Immature natural killer cell (primary cell): ENCODE measurements around the gene RASSF3. TPM values are rescaled to one million over a fixed set of nuclear protein-coding genes. Genes with fewer than 3 reads are reported as not detected.
"Not testable (repeated sequence)": the region's sequence is repeated elsewhere in the genome, so short reads cannot be mapped to it uniquely, and the experiment has no call there.

Source experiments
- DNase-seq, 3 donors: peaks; one replicate each; pipeline ENCODE4 v3.0.0; 2022; ENCODE audit warnings: mixed read lengths in 1 of 3
- H3K27ac Mint-ChIP-seq, 6 donors: one replicate each; pipeline ENCODE4 v1.8.0; 2020; ENCODE audit warnings: mixed read lengths in 6 of 6, mild to moderate bottlenecking in 5 of 6, inconsistent platforms in 4 of 6, moderate library complexity in 3 of 6
- H3K27me3 Mint-ChIP-seq, 3 donors: one replicate each; pipeline ENCODE4 v1.8.0; 2020 to 2021; ENCODE audit warnings: low read depth in 3 of 3, mild to moderate bottlenecking in 3 of 3, mixed read lengths in 3 of 3, moderate library complexity in 3 of 3, inconsistent platforms in 1 of 3
- H3K36me3 Mint-ChIP-seq, 3 donors: one replicate each; pipeline ENCODE4 v1.8.0; 2020; ENCODE audit warnings: mixed read lengths in 3 of 3, inconsistent platforms in 2 of 3, mild to moderate bottlenecking in 2 of 3
- H3K4me1 Mint-ChIP-seq, 2 donors: one replicate each; pipeline ENCODE4 v1.8.0; 2020; ENCODE audit warnings: inconsistent platforms in 2 of 2, mild to moderate bottlenecking in 2 of 2, mixed read lengths in 2 of 2, moderate library complexity in 1 of 2
- H3K4me3 Mint-ChIP-seq, 5 donors: one replicate each; pipeline ENCODE4 v1.8.0; 2020; ENCODE audit warnings: mild to moderate bottlenecking in 5 of 5, mixed read lengths in 5 of 5, inconsistent platforms in 3 of 5, moderate library complexity in 3 of 5
- H3K9me3 Mint-ChIP-seq, 6 donors: one replicate each; pipeline ENCODE4 v1.8.0; 2020; ENCODE audit warnings: mild to moderate bottlenecking in 6 of 6, mixed read lengths in 6 of 6, inconsistent platforms in 4 of 6, moderate library complexity in 3 of 6
- polyA plus RNA-seq, 3 donors: library from polyadenylated mRNA; unstranded; fragments of 300-500 nt; fragmentation: Illumina TruSeq; gene quantifications; one replicate each; pipeline ENCODE4 v1.2.3, GENCODE V29; 2021

Gene RASSF3
- polyA plus RNA-seq, 3 donors from 2014 or later: 5.2 to 6.2 (median 5.5) TPM

GRCh38 chr12:64582114-64582513, 28.2 kb upstream of the RASSF3 start:
- DNase-seq: no peak
- no peaks in the 10 kb centered on the region for H3K9me3 Mint-ChIP-seq
- peaks cover 9 to 11% of the 10 kb centered on the region in 2 donors for H3K4me1 Mint-ChIP-seq
- H3K27ac Mint-ChIP-seq: no peak overlapping the region
- peaks cover 0 to 5% (median 0%) of the 10 kb centered on the region in 3 donors for H3K36me3 Mint-ChIP-seq
- H3K27me3 Mint-ChIP-seq: peaks cover 0 to 7% (median 3%) of the 10 kb centered on the region in 3 donors
- H3K4me3 Mint-ChIP-seq: peak overlapping the region in 1 of 5 donors; percentile 30

GRCh38 chr12:64582862-64583261, 27.4 kb upstream of the RASSF3 start:
- H3K27ac Mint-ChIP-seq: no peak overlapping the region
- H3K4me3 Mint-ChIP-seq: no peak overlapping the region
- DNase-seq: no peak

GRCh38 chr12:64583395-64583770, 26.9 kb upstream of the RASSF3 start:
- not testable (repeated sequence) for DNase-seq, H3K9me3 Mint-ChIP-seq, H3K27ac Mint-ChIP-seq, H3K36me3 Mint-ChIP-seq, H3K27me3 Mint-ChIP-seq
- Mint-ChIP-seq H3K4me1 (peaks cover 9 to 11% of the 10 kb centered on the region in 2 donors), H3K4me3 (peak overlapping the region in 2 of 5 donors; percentile 20 to 33)

More at GRCh38 chr12:64582862-64583261, 27.4 kb upstream of the RASSF3 start:
- Mint-ChIP-seq H3K4me1 (peaks cover 9 to 11% of the 10 kb centered on the region in 2 donors), H3K27me3 (peaks cover 0 to 7% (median 3%) of the 10 kb centered on the region in 3 donors), H3K9me3 (no peaks in the 10 kb centered on the region), H3K36me3 (peaks cover 0 to 5% (median 0%) of the 10 kb centered on the region in 3 donors)

GRCh38 chr12:64583771-64584421, 26.4 kb upstream of the RASSF3 start:
- H3K27me3 Mint-ChIP-seq: peaks cover 0 to 7% (median 3%) of the 10 kb centered on the region in 3 donors
- H3K27ac Mint-ChIP-seq: peak overlapping the region in 2 of 6 donors; percentile 13 to 27
- no peaks in the 10 kb centered on the region for H3K9me3 Mint-ChIP-seq
- H3K36me3 Mint-ChIP-seq: peaks cover 0 to 5% (median 0%) of the 10 kb centered on the region in 3 donors
- no peak for DNase-seq
- peak overlapping the region in 3 of 5 donors; percentile 20 to 54 (median 33) for H3K4me3 Mint-ChIP-seq
- H3K4me1 Mint-ChIP-seq: peaks cover 9 to 11% of the 10 kb centered on the region in 2 donors

GRCh38 chr12:64585104-64585503, 25.2 kb upstream of the RASSF3 start:
- H3K4me3 Mint-ChIP-seq: no peak overlapping the region

GRCh38 chr12:64587447-64587846, 22.8 kb upstream of the RASSF3 start:
- no peak overlapping the region for H3K27ac Mint-ChIP-seq
- peaks cover 9 to 11% of the 10 kb centered on the region in 2 donors for H3K4me1 Mint-ChIP-seq
- H3K36me3 Mint-ChIP-seq: peaks cover 0 to 5% (median 0%) of the 10 kb centered on the region in 3 donors
- no peak for DNase-seq
- peaks cover 0 to 5% (median 0%) of the 10 kb centered on the region in 3 donors for H3K27me3 Mint-ChIP-seq
- H3K9me3 Mint-ChIP-seq: no peaks in the 10 kb centered on the region
- H3K4me3 Mint-ChIP-seq: no peak overlapping the region

More at GRCh38 chr12:64585104-64585503, 25.2 kb upstream of the RASSF3 start:
- Mint-ChIP-seq H3K36me3 (peaks cover 0 to 5% (median 0%) of the 10 kb centered on the region in 3 donors), H3K27ac (no peak overlapping the region), H3K4me1 (peaks cover 9 to 11% of the 10 kb centered on the region in 2 donors), H3K9me3 (no peaks in the 10 kb centered on the region), H3K27me3 (peaks cover 0 to 7% (median 3%) of the 10 kb centered on the region in 3 donors)
- no peak for DNase-seq

- no peaks in the 10 kb centered on the region for H3K4me1 Mint-ChIP-seq
- H3K9me3 Mint-ChIP-seq: no peaks in the 10 kb centered on the region
- no peak overlapping the region for H3K27ac Mint-ChIP-seq
- H3K4me3 Mint-ChIP-seq: no peak overlapping the region
- H3K36me3 Mint-ChIP-seq: peaks cover 0 to under 1% (median 0%) of the 10 kb centered on the region in 3 donors
- H3K27me3 Mint-ChIP-seq: peaks cover 0 to 2% (median 0%) of the 10 kb centered on the region in 3 donors
- no peak for DNase-seq
Measured at GRCh38 chr12:64590183-64590582, 20.1 kb upstream of the RASSF3 start.

- H3K27ac Mint-ChIP-seq: no peak overlapping the region
- peaks cover 14 to 27% of the 10 kb centered on the region in 2 donors for H3K4me1 Mint-ChIP-seq
- peaks cover 0 to 2% (median 0%) of the 10 kb centered on the region in 6 donors for H3K9me3 Mint-ChIP-seq
- H3K4me3 Mint-ChIP-seq: no peak overlapping the region
- H3K36me3 Mint-ChIP-seq: peaks cover 0 to 5% (median 0%) of the 10 kb centered on the region in 3 donors
- no peak for DNase-seq
- H3K27me3 Mint-ChIP-seq: peaks cover 7 to 15% (median 12%) of the 10 kb centered on the region in 3 donors
Measured at GRCh38 chr12:64595863-64596793, 14.2 kb upstream of the RASSF3 start.

- Mint-ChIP-seq H3K4me3 (no peak overlapping the region), H3K27ac (no peak overlapping the region), H3K4me1 (peaks cover 14 to 27% of the 10 kb centered on the region in 2 donors), H3K9me3 (peaks cover 0 to 2% (median 0%) of the 10 kb centered on the region in 6 donors), H3K36me3 (peaks cover 0 to 5% (median 0%) of the 10 kb centered on the region in 3 donors), H3K27me3 (peaks cover 9 to 15% (median 12%) of the 10 kb centered on the region in 3 donors)
- DNase-seq: no peak
Measured at GRCh38 chr12:64598831-64599230, 11.5 kb upstream of the RASSF3 start.

- Mint-ChIP-seq H3K27me3 (peaks cover 9 to 15% (median 13%) of the 10 kb centered on the region in 3 donors), H3K27ac (no peak overlapping the region), H3K4me3 (peak overlapping the region in 1 of 5 donors; percentile 17), H3K9me3 (peaks cover 0 to 2% (median 0%) of the 10 kb centered on the region in 6 donors), H3K4me1 (peaks cover 14 to 27% of the 10 kb centered on the region in 2 donors), H3K36me3 (peaks cover 0 to 5% (median 0%) of the 10 kb centered on the region in 3 donors)
- no peak for DNase-seq
Measured at GRCh38 chr12:64600164-64600561, 10.1 kb upstream of the RASSF3 start.

- H3K9me3 Mint-ChIP-seq: no peaks in the 10 kb centered on the region
- no peak for DNase-seq
- no peak overlapping the region for H3K27ac Mint-ChIP-seq
- H3K4me1 Mint-ChIP-seq: peaks cover 14 to 23% of the 10 kb centered on the region in 2 donors
- H3K36me3 Mint-ChIP-seq: no peaks in the 10 kb centered on the region
- no peak overlapping the region for H3K4me3 Mint-ChIP-seq
- H3K27me3 Mint-ChIP-seq: peaks cover 2 to 9% (median 5%) of the 10 kb centered on the region in 3 donors
Measured at GRCh38 chr12:64603183-64603841, 7.0 kb upstream of the RASSF3 start.

- Mint-ChIP-seq H3K27me3 (peaks cover 0 to 5% (median 2%) of the 10 kb centered on the region in 3 donors), H3K9me3 (no peaks in the 10 kb centered on the region), H3K27ac (peak overlapping the region; percentile 81 to 95 (median 92)), H3K4me3 (peak overlapping the region; percentile 87 to 95 (median 90)), H3K4me1 (peaks cover 36 to 44% of the 10 kb centered on the region in 2 donors), H3K36me3 (peaks cover 0 to 4% (median 3%) of the 10 kb centered on the region in 3 donors)
- DNase-seq: peak; percentile 35 to 53 (median 43)
Measured at GRCh38 chr12:64608901-64609535, 1.3 kb upstream of the RASSF3 start.
